Activated CD8-positive, alpha-beta T cell treated with anti-CD3 and anti-CD28 coated beads for 36 hours (primary cell): Measurements from ENCODE around the gene PYDC1. TPM values are rescaled to one million over a fixed set of nuclear protein-coding genes. Genes with fewer than 3 reads are reported as not detected.
"Not testable (repeated sequence)": the region's sequence is repeated elsewhere in the genome, so short reads cannot be mapped to it uniquely, and the experiment has no call there.

Experiments
- ATAC-seq: fragments of 200-7000 bp; cut with Tn5 transposase; one replicate; pipeline ENCODE4 v1.10.0; 2021; ENCODE audit warnings: mild to moderate bottlenecking, moderate library complexity
- CTCF ChIA-PET: fragments of 350-600 bp; sonication (Branson Sonifier 250); formaldehyde crosslinking; loops from one replicate; lab custom pipeline; 2021; ENCODE audit warnings: antibody characterized with exemption; lab: Charles Lee
- POLR2A ChIA-PET: fragments of 350-600 bp; sonication (Branson Sonifier 250); formaldehyde crosslinking; loops from one replicate; lab custom pipeline; 2021; ENCODE audit warnings: antibody characterized with exemption; lab: Charles Lee
- DNase-seq: peaks from one replicate; pipeline ENCODE4 v3.0.0-alpha.2; 2020
- H3K27ac Mint-ChIP-seq: one replicate; pipeline ENCODE4 v1.8.0; 2021; ENCODE audit warnings: mild to moderate bottlenecking, mixed read lengths
- H3K27me3 Mint-ChIP-seq: one replicate; pipeline ENCODE4 v1.8.0; 2021; ENCODE audit warnings: mixed read lengths
- H3K36me3 Mint-ChIP-seq: one replicate; pipeline ENCODE4 v1.8.0; 2021; ENCODE audit warnings: low read depth, mixed read lengths
- H3K4me1 Mint-ChIP-seq: one replicate; pipeline ENCODE4 v1.8.0; 2021; ENCODE audit warnings: low read depth, mixed read lengths
- H3K4me3 Mint-ChIP-seq: one replicate; pipeline ENCODE4 v1.8.0; 2021; ENCODE audit warnings: mild to moderate bottlenecking, moderate library complexity, mixed read lengths
- H3K9me3 Mint-ChIP-seq: one replicate; pipeline ENCODE4 v1.8.0; 2021; ENCODE audit warnings: mixed read lengths
- CTCF ChIP-seq: fragments of 200-600 bp; IDR thresholded peaks from one replicate; pipeline ENCODE4 v1.8.0; 2022; ENCODE audit warnings: antibody characterized with exemption, mild to moderate bottlenecking
- intact Hi-C: fragments of 100-400 bp; cut with micrococcal nuclease; formaldehyde crosslinking; loops from one replicate; pipeline ENCODE4 v1.10.0; 2022
- total RNA-seq, 2 experiments: library from RNA; stranded (reverse); gene quantifications; one replicate each; pipeline ENCODE4 v1.2.3, GENCODE V29; 2021

The PYDC1 gene
- total RNA-seq, 2 experiments from 2014 or later: not detected

DNA sequence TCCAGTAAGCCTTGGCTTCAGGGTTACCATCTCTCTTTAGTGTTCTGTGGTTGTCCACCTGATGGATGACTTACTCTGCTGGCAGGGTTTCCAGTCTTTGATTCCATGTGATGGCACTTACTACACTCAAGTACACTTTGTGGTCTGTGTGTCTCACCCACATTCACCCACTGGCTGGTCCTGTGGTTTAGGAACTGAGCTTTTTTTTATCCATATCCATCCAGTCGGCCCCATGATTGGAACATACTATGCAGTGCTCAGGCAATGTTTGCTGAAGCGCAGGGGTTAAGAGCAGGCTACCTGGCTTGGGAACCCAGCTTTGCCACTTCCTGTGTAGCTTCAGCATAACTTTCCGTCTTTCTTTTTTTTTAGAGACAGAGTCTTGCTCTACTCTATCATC lies 39.8 kb downstream of the PYDC1 start:
- H3K36me3 Mint-ChIP-seq: peaks cover 14% of the 10 kb centered on the region
- intact Hi-C loops: loop anchor here (10.0 kb wide), 1 partner anchor 62 kb away; the partner anchor contains the start of gene KAT8
- H3K4me3 Mint-ChIP-seq: peak overlapping the region; percentile 40
- TF ChIP-seq CTCF: no peak
- peak overlapping the region; percentile 72 for H3K27ac Mint-ChIP-seq
- ChIA-PET POLR2A (interaction anchor here (1.0 to 13.8 kb wide), 5 partner anchors 10 to 105 kb away, joined by 3 to 482 read pairs (median 49); partner anchors contain the start of gene PYCARD), CTCF (interaction anchor here (0.9 to 2.3 kb wide), 5 partner anchors 9 to 35 kb away, joined by 3 to 13 read pairs (median 4); no protein-coding TSS in a partner anchor)
- ATAC-seq: peak; percentile 10
- H3K27me3 Mint-ChIP-seq: no peaks in the 10 kb centered on the region
- peaks cover 19% of the 10 kb centered on the region for H3K4me1 Mint-ChIP-seq
- peaks cover 4% of the 10 kb centered on the region for H3K9me3 Mint-ChIP-seq
- peak; percentile 84 for DNase-seq

DNA sequence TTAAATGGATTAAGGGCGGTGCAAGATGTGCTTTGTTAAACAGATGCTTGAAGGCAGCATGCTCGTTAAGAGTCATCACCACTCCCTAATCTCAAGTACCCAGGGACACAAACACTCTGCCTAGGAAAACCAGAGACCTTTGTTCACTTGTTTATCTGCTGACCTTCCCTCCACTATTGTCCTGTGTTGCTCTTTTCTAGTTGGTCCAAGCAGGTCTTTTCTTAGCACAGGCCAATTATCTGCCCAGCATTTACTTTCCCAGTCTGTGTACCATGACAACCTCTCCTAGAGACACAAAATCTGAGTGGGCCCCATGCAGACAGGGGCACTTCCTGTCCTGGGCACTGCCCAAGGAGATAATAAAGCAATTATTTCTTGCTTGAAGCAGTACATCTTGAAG lies 46.9 kb downstream of the PYDC1 start:
- ATAC-seq, H3K36me3 Mint-ChIP-seq, H3K9me3 Mint-ChIP-seq, H3K4me1 Mint-ChIP-seq, DNase-seq, H3K27me3 Mint-ChIP-seq, H3K4me3 Mint-ChIP-seq, POLR2A ChIA-PET, CTCF ChIA-PET, H3K27ac Mint-ChIP-seq: not testable (repeated sequence)
- intact Hi-C loops: loop anchor here (10.0 kb wide), 1 partner anchor 55 kb away; the partner anchor contains the start of gene KAT8

DNA sequence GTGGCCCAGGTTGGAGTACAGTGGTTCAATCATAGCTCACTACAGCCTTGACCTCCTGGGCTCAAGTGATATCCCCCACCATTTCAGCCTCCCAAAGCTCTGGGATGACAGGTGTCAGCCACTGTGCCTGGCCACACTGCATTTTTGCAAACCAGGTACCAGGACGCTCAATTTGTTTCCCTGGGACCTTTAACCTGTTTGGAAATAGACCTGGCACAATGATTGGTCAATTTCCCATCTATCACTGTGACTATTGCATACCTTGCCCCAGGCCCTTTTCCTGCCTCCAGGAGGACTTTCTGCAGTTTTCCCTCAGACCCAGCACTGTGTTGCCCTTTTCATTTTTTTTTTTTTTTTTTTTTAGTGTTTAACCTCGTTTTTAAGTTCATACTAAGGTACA lies 48.1 kb downstream of the PYDC1 start:
- no peaks in the 10 kb centered on the region for H3K36me3 Mint-ChIP-seq
- ChIA-PET POLR2A (no interaction called here), CTCF (interaction anchor here (2.4 kb wide), 1 partner anchor 26 kb away, joined by 8 read pairs; no protein-coding TSS in a partner anchor)
- H3K27me3 Mint-ChIP-seq: no peaks in the 10 kb centered on the region
- H3K9me3 Mint-ChIP-seq: no peaks in the 10 kb centered on the region
- no peak for TF ChIP-seq CTCF
- intact Hi-C loops: no loop called here
- no peak overlapping the region for H3K4me3 Mint-ChIP-seq
- H3K4me1 Mint-ChIP-seq: no peaks in the 10 kb centered on the region
- no peak for ATAC-seq
- no peak overlapping the region for H3K27ac Mint-ChIP-seq
- no peak for DNase-seq

GRCh38 chr16:31167315-31167714 lies 49.6 kb downstream of the PYDC1 start:
- H3K36me3 Mint-ChIP-seq: no peaks in the 10 kb centered on the region
- CTCF ChIA-PET: interaction anchor here (1.1 to 2.4 kb wide), 4 partner anchors 8 to 25 kb away, joined by 3 to 8 read pairs (median 4); no protein-coding TSS in a partner anchor
- TF ChIP-seq CTCF: no peak

More at GRCh38 chr16:31167315-31167714, 49.6 kb downstream of the PYDC1 start:
- no peak overlapping the region for H3K4me3 Mint-ChIP-seq
- intact Hi-C loops: no loop called here
- no peak overlapping the region for H3K27ac Mint-ChIP-seq
- POLR2A ChIA-PET: interaction anchor here (2.6 kb wide), 1 partner anchor 13 kb away, joined by 11 read pairs; the partner anchor contains the start of gene FUS
- DNase-seq (no peak), ATAC-seq (no peak)
- H3K9me3 Mint-ChIP-seq: no peaks in the 10 kb centered on the region
- H3K27me3 Mint-ChIP-seq: no peaks in the 10 kb centered on the region
- H3K4me1 Mint-ChIP-seq: no peaks in the 10 kb centered on the region

Other genes starting within 250 kb of the PYDC1 start
- 1 to 10 TPM in 1 of 2 experiments, under 1 TPM in 1; 0.45 to 1.3 TPM for gene HSD3B7, start 231.9 kb downstream of the PYDC1 start, total RNA-seq
- gene STX1B, start 206.5 kb downstream of the PYDC1 start, total RNA-seq: 1 to 10 TPM; 1.1 to 1.8 TPM
- gene STX4, start 183.6 kb downstream of the PYDC1 start, total RNA-seq: 10 to 100 TPM; 25.2 to 27.7 TPM
- 10 to 100 TPM; 16.2 to 18.8 TPM for gene ZNF668, start 142.9 kb downstream of the PYDC1 start, total RNA-seq
- gene ZNF646, start 142.7 kb downstream of the PYDC1 start, total RNA-seq: 10 to 100 TPM; 22.0 to 24.4 TPM
- gene PRSS53, start 128.2 kb downstream of the PYDC1 start, total RNA-seq: 1 to 10 TPM; 5.5 to 8.6 TPM
- 10 to 100 TPM; 68.5 to 71.5 TPM for gene VKORC1, start 122.3 kb downstream of the PYDC1 start, total RNA-seq
- 10 to 100 TPM; 55.1 to 58.7 TPM for gene BCKDK, start 108.7 kb downstream of the PYDC1 start, total RNA-seq
- 10 to 100 TPM; 55.6 to 58.7 TPM for gene KAT8, start 99.5 kb downstream of the PYDC1 start, total RNA-seq
- not detected for gene PRSS8, start 81.4 kb downstream of the PYDC1 start, total RNA-seq
- under 1 TPM; 0.18 to 0.72 TPM for gene PRSS36, start 67.1 kb downstream of the PYDC1 start, total RNA-seq
- 100 to 1,000 TPM; 486 to 533 TPM for gene FUS, start 37.0 kb downstream of the PYDC1 start, total RNA-seq
- gene PYCARD, start 14.4 kb downstream of the PYDC1 start, total RNA-seq: 1 to 10 TPM; 5.9 to 6.1 TPM
- not detected for gene TRIM72, start 3.0 kb downstream of the PYDC1 start, total RNA-seq
- under 1 TPM; 0.88 to 0.96 TPM for gene ITGAM, start 42.8 kb upstream of the PYDC1 start, total RNA-seq
- 1 to 10 TPM; 4.4 to 5.4 TPM for gene ITGAX, start 138.0 kb upstream of the PYDC1 start, total RNA-seq
- not detected for gene ITGAD, start 176.2 kb upstream of the PYDC1 start, total RNA-seq
- not detected for gene COX6A2, start 211.2 kb upstream of the PYDC1 start, total RNA-seq
- gene ZNF843, start 225.7 kb upstream of the PYDC1 start, total RNA-seq: not detected
- 10 to 100 TPM in 1 of 2 experiments, 1 to 10 TPM in 1; 8.2 to 10.0 TPM for gene ARMC5, start 242.4 kb upstream of the PYDC1 start, total RNA-seq